GM12874 (cell line): Measurements from ENCODE around the gene RIIAD1.

Experiments
- CTCF ChIP-seq: IDR thresholded peaks from 2 replicates; pipeline ENCODE4 v1.5.1; 2011; ENCODE audit warnings: low read depth, mild to moderate bottlenecking, control low read depth, low read length, moderate library complexity; ENCODE audit not compliant: insufficient read depth

The RIIAD1 gene

GRCh38 chr1:151705753-151706463 lies 15.4 kb upstream of the RIIAD1 start:
- TF ChIP-seq CTCF, result no peak

- TF ChIP-seq CTCF, result no peak
Observed at GRCh38 chr1:151706464-151707415, 14.6 kb upstream of the RIIAD1 start.

GRCh38 chr1:151707541-151708065 lies 13.7 kb upstream of the RIIAD1 start:
- TF ChIP-seq CTCF, result no peak

- TF ChIP-seq CTCF, result no peak
Observed at GRCh38 chr1:151708891-151709290, 12.4 kb upstream of the RIIAD1 start.

- no peak for TF ChIP-seq CTCF
Observed at GRCh38 chr1:151710187-151710840, 11.0 kb upstream of the RIIAD1 start.

- TF ChIP-seq CTCF, result no peak
Observed at GRCh38 chr1:151711044-151711800, 10.1 kb upstream of the RIIAD1 start.

- TF ChIP-seq CTCF, result no peak
Observed at GRCh38 chr1:151711951-151712350, 9.4 kb upstream of the RIIAD1 start.
